HepG2 (cell line): ENCODE measurements around the gene SOCS1. TPM values are rescaled to one million over a fixed set of nuclear protein-coding genes. Genes with fewer than 3 reads are reported as not detected.

Source experiments
- BRCA1 ChIP-seq: sonication (generic); formaldehyde crosslinking; IDR thresholded peaks from 2 replicates; pipeline ENCODE4 v1.4.0; 2020; ENCODE audit warnings: missing genetic modification reagents
- CCDC6 ChIP-seq: sonication (generic); formaldehyde crosslinking; IDR thresholded peaks from 2 replicates; pipeline ENCODE4 v1.8.1; 2022; ENCODE audit warnings: mild to moderate bottlenecking, missing genetic modification reagents, moderate library complexity
- FOXP1 ChIP-seq, 2 experiments: fragments of 450-650 bp in 1 of 2; IDR thresholded peaks; 2 replicates each; pipeline ENCODE4 v1.6.1; 2017 to 2018; ENCODE audit warnings: antibody characterized with exemption in 1 of 2
- GATA4 ChIP-seq: sonication (generic); IDR thresholded peaks from 2 replicates; pipeline ENCODE4 v1.6.1; 2016; ENCODE audit warnings: antibody characterized with exemption, low read depth, borderline replicate concordance
- GATAD1 ChIP-seq: IDR thresholded peaks from 2 replicates; pipeline ENCODE4 v1.6.1; 2016; ENCODE audit warnings: missing genetic modification reagents, missing compliant biosample characterization
- HDAC6 ChIP-seq: fragments of 200-600 bp; sonication (generic); IDR thresholded peaks from 2 replicates; pipeline ENCODE4 v1.7.0; 2017; ENCODE audit warnings: mild to moderate bottlenecking, antibody characterized with exemption, low read length, low read depth
- KDM1A ChIP-seq: IDR thresholded peaks from 2 replicates; pipeline ENCODE4 v1.6.1; 2016; ENCODE audit warnings: missing compliant biosample characterization
- MEF2D ChIP-seq: sonication (generic); formaldehyde crosslinking; IDR thresholded peaks from 2 replicates; pipeline ENCODE4 v1.5.1; 2020; ENCODE audit warnings: mild to moderate bottlenecking, missing genetic modification reagents
- PRDM4 ChIP-seq: sonication (generic); formaldehyde crosslinking; IDR thresholded peaks from 2 replicates; pipeline ENCODE4 v1.9.0; 2021; ENCODE audit warnings: missing genetic modification reagents, borderline replicate concordance
- PRPF4 ChIP-seq: fragments of 200-400 bp; formaldehyde crosslinking; IDR thresholded peaks from 2 replicates; pipeline ENCODE4 v1.6.1; 2016; ENCODE audit warnings: low read length, low read depth; ENCODE audit not compliant: poor library complexity, severe bottlenecking
- RCOR2 ChIP-seq: IDR thresholded peaks from 2 replicates; pipeline ENCODE4 v1.6.1; 2016; ENCODE audit warnings: missing biosample characterization, missing genetic modification reagents
- SIX1 ChIP-seq: sonication (generic); formaldehyde crosslinking; IDR thresholded peaks from 2 replicates; pipeline ENCODE4 v1.4.0; 2020; ENCODE audit warnings: missing genetic modification reagents, borderline replicate concordance
- ZBTB33 ChIP-seq: sonication (generic); formaldehyde crosslinking; IDR thresholded peaks from 2 replicates; pipeline ENCODE4 v1.4.0; 2020; ENCODE audit warnings: missing genetic modification reagents
- ZFP90 ChIP-seq: sonication (generic); formaldehyde crosslinking; IDR thresholded peaks from 2 replicates; pipeline ENCODE4 v1.8.0; 2022; ENCODE audit warnings: missing genetic modification reagents, mild to moderate bottlenecking, inconsistent platforms, borderline replicate concordance
- ZNF567 ChIP-seq: sonication (generic); formaldehyde crosslinking; IDR thresholded peaks from 2 replicates; pipeline ENCODE4 v1.8.1; 2023; ENCODE audit warnings: mild to moderate bottlenecking, missing genetic modification reagents, borderline replicate concordance
- ZNF605 ChIP-seq: sonication (generic); formaldehyde crosslinking; IDR thresholded peaks from 2 replicates; pipeline ENCODE4 v1.8.0; 2022; ENCODE audit warnings: mild to moderate bottlenecking, missing genetic modification reagents
- ZNF687 ChIP-seq: sonication (generic); formaldehyde crosslinking; IDR thresholded peaks from 2 replicates; pipeline ENCODE4 v1.5.1; 2020; ENCODE audit warnings: mild to moderate bottlenecking, missing genetic modification reagents, moderate library complexity
- ZNF776 ChIP-seq: sonication (generic); formaldehyde crosslinking; IDR thresholded peaks from 2 replicates; pipeline ENCODE4 v1.4.0; 2020; ENCODE audit warnings: mild to moderate bottlenecking, missing genetic modification reagents
- polyA plus RNA-seq, 8 experiments: library from polyadenylated mRNA; depleted of rRNA in 3 of 8; stranded (reverse) in 7 of 8; unstranded in 1 of 8; fragments of >200 nt; fragmentation: Illumina TruSeq in 4 of 8; extraction: Trizol in 4 of 8; gene quantifications; 2 replicates each; pipeline versions ENCODE4 v1.2.1 to v1.2.3, GENCODE V29; 2011 to 2016; ENCODE audit warnings: low read depth in 4 of 8, missing spikeins in 1 of 8, mixed read lengths in 1 of 8; ENCODE audit not compliant: insufficient read depth in 1 of 8
- total RNA-seq, 5 experiments: library from RNA; depleted of rRNA; stranded (reverse); fragments of >200 nt; fragmentation: Illumina TruSeq; extraction: Trizol; gene quantifications; 2 replicates each; pipeline ENCODE4 v1.2.3, GENCODE V29; 2016; ENCODE audit warnings: low read depth in 1 of 5
- TF ChIP-seq, protein P1 (sequence below): sonication (generic); formaldehyde crosslinking; IDR thresholded peaks from 2 replicates; pipeline ENCODE4 v1.8.0; 2022; ENCODE audit warnings: missing genetic modification reagents, low read depth, mild to moderate bottlenecking, borderline replicate concordance
- TF ChIP-seq, protein P2 (sequence below): IDR thresholded peaks from 2 replicates; pipeline ENCODE4 v1.6.1; 2016; ENCODE audit warnings: missing genetic modification reagents, missing compliant biosample characterization

Gene SOCS1
- total and polyA plus RNA-seq, 2 of the 13 experiments (the other 11 are each of a cell fraction or from before 2014, with no cell fraction given) = 5.3 to 6.3 TPM

GRCh38 chr16:11299865-11300559, 44.0 kb upstream of the SOCS1 start (continued):
- no peak for TF ChIP-seq RCOR2
- TF ChIP-seq KDM1A (CRISPR knock-in tag) = no peak
- 0 out of 2 replicates have a peak, but pooled peaks have one; percentile 52 for TF ChIP-seq ZFP90 (CRISPR knock-in tag)
- TF ChIP-seq BRCA1 (CRISPR knock-in tag) = no peak
- TF ChIP-seq PRPF4 = no peak
- peak; percentile 72 for TF ChIP-seq ZNF687 (CRISPR knock-in tag)
- peak; percentile 9; the same call in 1 of the 2 replicates for TF ChIP-seq ZBTB33
- 0 out of 2 replicates have a peak, but pooled peaks have one; percentile 28 for TF ChIP-seq ZNF567 (CRISPR knock-in tag)
- no peak for TF ChIP-seq MEF2D
- peak; percentile 32; the same call in 1 of the 2 replicates for TF ChIP-seq ZNF776
- TF ChIP-seq SIX1 (CRISPR knock-in tag) = no peak
- TF ChIP-seq HDAC6 = no peak
- no peak for TF ChIP-seq CCDC6
- no peak for TF ChIP-seq PRDM4 (CRISPR knock-in tag)
- TF ChIP-seq, protein P1, sequence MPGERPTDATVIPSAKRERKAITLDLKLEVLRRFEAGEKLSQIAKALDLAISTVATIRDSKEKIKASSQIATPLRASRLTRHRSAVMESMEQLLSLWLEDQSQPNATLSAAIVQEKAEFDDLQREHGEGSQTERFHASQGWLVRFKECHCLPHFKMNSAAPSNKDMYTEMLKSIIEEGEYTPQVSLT = no peak
- no peak for TF ChIP-seq FOXP1 (IDR thresholded peaks at IDR 0.05)
- no peak for TF ChIP-seq FOXP1 (CRISPR knock-in tag; IDR thresholded peaks at IDR 0.05)
- TF ChIP-seq GATAD1 (CRISPR knock-in tag) = no peak
- no peak for TF ChIP-seq ZNF605 (CRISPR knock-in tag)
- TF ChIP-seq GATA4 = no peak
- TF ChIP-seq, protein P2, sequence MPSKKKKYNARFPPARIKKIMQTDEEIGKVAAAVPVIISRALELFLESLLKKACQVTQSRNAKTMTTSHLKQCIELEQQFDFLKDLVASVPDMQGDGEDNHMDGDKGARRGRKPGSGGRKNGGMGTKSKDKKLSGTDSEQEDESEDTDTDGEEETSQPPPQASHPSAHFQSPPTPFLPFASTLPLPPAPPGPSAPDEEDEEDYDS (CRISPR knock-in tag) = no peak
